GM19239 (cell line): ENCODE data around the gene ELAVL1.

Experiments used
- DNase-seq: peaks from one replicate; pipeline ENCODE4 v3.0.0; 2011; ENCODE audit warnings: low spot score; ENCODE audit not compliant: insufficient read length
- FAIRE-seq: peaks from 2 replicates; lab custom pipeline; 2011; peaks lifted over from hg19 to GRCh38; lab: Jason Lieb, UNC

The ELAVL1 gene

GRCh38 chr19:7916955-7917266, 88.5 kb downstream of the ELAVL1 start:
- DNase-seq (no peak), FAIRE-seq (no peak)

- FAIRE-seq (no peak), DNase-seq (no peak)
Measured at GRCh38 chr19:7916103-7916954, 89.1 kb downstream of the ELAVL1 start.

- DNase-seq (no peak), FAIRE-seq (no peak)
Measured at GRCh38 chr19:7915250-7916102, 90.0 kb downstream of the ELAVL1 start.

- DNase-seq: no peak
Measured at GRCh38 chr19:7914598-7915045, 90.8 kb downstream of the ELAVL1 start, which contains the start of gene TGFBR3L. Gene TGFBR3L, plus strand, starts transcription at chr19:7914830.

GRCh38 chr19:7914099-7914498, 91.3 kb downstream of the ELAVL1 start:
- FAIRE-seq: no peak

More at GRCh38 chr19:7914598-7915045, 90.8 kb downstream of the ELAVL1 start, which contains the start of gene TGFBR3L:
- no peak for FAIRE-seq

GRCh38 chr19:7913652-7914051, 91.8 kb downstream of the ELAVL1 start:
- DNase-seq (no peak), FAIRE-seq (no peak)

More at GRCh38 chr19:7914099-7914498, 91.3 kb downstream of the ELAVL1 start:
- no peak for DNase-seq

- FAIRE-seq (no peak), DNase-seq (no peak)
Measured at GRCh38 chr19:7912697-7913564, 92.5 kb downstream of the ELAVL1 start.

GRCh38 chr19:7912144-7912696, 93.2 kb downstream of the ELAVL1 start:
- DNase-seq (no peak), FAIRE-seq (no peak)

GRCh38 chr19:7911508-7912143, 93.8 kb downstream of the ELAVL1 start:
- no peak for FAIRE-seq

GRCh38 chr19:7910321-7911161, 94.9 kb downstream of the ELAVL1 start:
- no peak for DNase-seq
- no peak for FAIRE-seq

More at GRCh38 chr19:7911508-7912143, 93.8 kb downstream of the ELAVL1 start:
- DNase-seq: no peak

GRCh38 chr19:7909471-7910067, 95.9 kb downstream of the ELAVL1 start:
- DNase-seq (no peak), FAIRE-seq (no peak)

GRCh38 chr19:7908742-7909461, 96.5 kb downstream of the ELAVL1 start:
- FAIRE-seq: no peak

More at GRCh38 chr19:7908742-7909461, 96.5 kb downstream of the ELAVL1 start:
- no peak for DNase-seq
